Activated T-cell treated with anti-CD3 and anti-CD28 coated beads, Interleukin-2, amount 50 U/mL, for 72 hours (primary cell): Measurements from ENCODE around the gene RAB5B. TPM values are rescaled to one million over a fixed set of nuclear protein-coding genes. Genes with fewer than 3 reads are reported as not detected.
"Not testable (repeated sequence)": the region's sequence is repeated elsewhere in the genome, so short reads cannot be mapped to it uniquely, and the experiment has no call there.

Experiments
- ATAC-seq, 2 donors: fragments of 150-1000 bp; cut with Tn5 transposase; replicated peaks in 1 of 2; 2 replicates each; pipeline ENCODE4 v1.10.0; 2021; ENCODE audit warnings: moderate library complexity in 2 of 2, mild to moderate bottlenecking in 1 of 2
- DNase-seq, 2 donors: peaks; one replicate each; pipeline ENCODE4 v3.0.0; 2021 to 2022; ENCODE audit warnings: mixed read lengths in 1 of 2
- H3K27ac Mint-ChIP-seq: one replicate; pipeline ENCODE4 v1.8.0; 2022; ENCODE audit warnings: mild to moderate bottlenecking, moderate library complexity, mixed read lengths
- H3K27me3 Mint-ChIP-seq: one replicate; pipeline ENCODE4 v1.8.0; 2022; ENCODE audit warnings: low read depth, mixed read lengths
- H3K36me3 Mint-ChIP-seq, 2 donors: one replicate each; pipeline ENCODE4 v1.8.0; 2022; ENCODE audit warnings: mixed read lengths in 2 of 2, mild to moderate bottlenecking in 1 of 2; ENCODE audit not compliant: insufficient read depth in 2 of 2
- H3K4me1 Mint-ChIP-seq: one replicate; pipeline ENCODE4 v1.8.0; 2022; ENCODE audit warnings: low read depth, mixed read lengths
- H3K4me3 Mint-ChIP-seq, 2 donors: one replicate each; pipeline ENCODE4 v1.8.0; 2022; ENCODE audit warnings: mild to moderate bottlenecking in 2 of 2, mixed read lengths in 2 of 2, moderate library complexity in 2 of 2
- H3K9me3 Mint-ChIP-seq, 2 donors: one replicate each; pipeline ENCODE4 v1.8.0; 2022; ENCODE audit warnings: mixed read lengths in 2 of 2
- total RNA-seq, 2 donors: library from RNA; stranded (reverse); gene quantifications; one replicate each; pipeline ENCODE4 v1.2.3, GENCODE V29; 2022

Gene RAB5B
- total RNA-seq, 2 donors from 2014 or later = 49.4 to 56.6 TPM

DNA sequence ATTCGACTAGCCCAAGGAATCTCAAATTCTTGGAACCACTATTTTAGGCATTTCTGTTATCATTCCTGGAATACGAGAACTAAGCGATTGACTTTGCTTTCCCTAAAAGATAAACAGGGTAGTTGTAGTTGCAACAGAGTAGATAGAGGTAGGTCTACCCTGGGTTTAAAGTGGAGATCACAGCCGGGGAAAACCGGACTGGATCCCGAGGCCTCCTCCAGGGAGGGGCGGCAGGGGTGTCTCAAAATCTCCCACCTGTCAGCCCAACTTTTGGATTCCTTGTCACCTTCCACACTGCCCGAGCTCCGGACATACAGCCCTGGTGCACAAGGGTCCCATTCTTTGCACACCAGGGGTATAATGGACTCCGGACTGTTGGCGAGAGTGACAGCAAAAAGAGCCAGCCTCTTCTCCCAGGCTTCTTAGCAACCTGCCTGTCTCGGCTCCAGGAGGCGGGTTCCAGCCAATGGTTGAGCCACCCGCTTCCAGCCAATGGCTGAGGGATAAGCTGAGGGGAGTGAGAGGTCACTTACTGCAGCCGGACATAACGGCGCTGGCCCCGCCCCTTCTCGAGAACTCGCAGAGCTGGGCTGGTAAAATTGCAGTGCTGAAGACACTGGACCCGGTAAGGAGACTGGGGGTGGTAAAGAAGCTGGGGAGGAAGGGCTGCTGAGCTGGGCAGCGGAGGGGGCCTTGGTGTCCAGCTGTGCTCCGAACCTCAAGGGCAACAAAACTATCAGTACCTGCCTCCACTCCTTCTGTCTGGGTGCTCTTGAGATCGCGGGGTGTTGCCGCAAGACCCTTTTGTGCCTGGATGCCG, 23.0 kb downstream of the RAB5B start, which contains the start of gene SUOX:
Gene SUOX, plus strand, starts transcription at position 562 of the 820 bp plus-strand sequence. CDS start 4,946 bp downstream, outside the sequence.
- no peaks in the 10 kb centered on the region for H3K9me3 Mint-ChIP-seq
- peaks cover 23% of the 10 kb centered on the region for H3K4me1 Mint-ChIP-seq
- ATAC-seq = peak; percentile 88 to 92
- no peak within 1 kb of the TSS for H3K27ac Mint-ChIP-seq
- H3K27me3 Mint-ChIP-seq = no peaks in the 10 kb centered on the region
- peaks cover under 1 to 8% of the 10 kb centered on the region in 2 donors for H3K36me3 Mint-ChIP-seq
- peak; percentile 46 to 67 for DNase-seq
- peak within 1 kb of the TSS; percentile 82 to 83 for H3K4me3 Mint-ChIP-seq

DNA sequence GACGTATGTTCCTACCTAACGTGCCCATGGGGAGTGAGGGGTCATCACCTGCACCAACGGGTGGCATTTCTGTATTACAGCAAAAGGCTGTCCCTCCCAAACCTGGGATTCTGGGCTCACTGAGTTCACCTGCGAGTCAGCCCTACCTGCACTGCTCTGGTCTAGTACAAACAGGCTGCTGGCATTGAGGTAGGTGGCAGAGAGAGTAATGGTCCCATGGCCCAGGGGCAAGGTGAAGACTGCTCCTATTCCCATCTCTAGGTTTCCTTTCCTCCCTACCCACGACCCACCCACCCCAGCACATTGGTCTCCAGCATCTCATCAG, 23.6 kb downstream of the RAB5B start:
- ATAC-seq (peak; percentile 7 to 19), DNase-seq (no peak)
- Mint-ChIP-seq H3K27ac (no peak overlapping the region), H3K9me3 (no peaks in the 10 kb centered on the region), H3K27me3 (no peaks in the 10 kb centered on the region), H3K36me3 (peaks cover 0 to 4% of the 10 kb centered on the region in 2 donors), H3K4me3 (peak overlapping the region; percentile 82 to 83), H3K4me1 (peaks cover 23% of the 10 kb centered on the region)

DNA sequence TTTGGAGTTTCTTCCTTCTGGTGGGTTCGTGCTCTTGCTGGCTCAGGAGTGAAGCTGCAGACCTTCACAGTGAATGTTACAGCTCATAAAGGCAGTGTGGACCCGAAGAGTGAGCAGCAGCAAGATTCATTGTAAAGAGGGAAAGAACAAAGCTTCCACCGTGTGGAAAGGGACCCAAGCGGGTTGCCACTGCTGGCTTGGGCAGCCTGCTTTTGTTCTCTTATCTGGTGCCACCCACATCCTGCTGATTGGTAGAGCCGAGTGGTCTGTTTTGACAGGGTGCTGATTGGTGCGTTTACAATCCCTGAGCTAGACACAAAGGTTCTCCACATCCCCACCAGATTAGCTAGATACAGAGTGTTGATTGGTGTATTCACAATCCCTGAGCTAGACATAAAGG, 25.6 kb downstream of the RAB5B start:
- H3K36me3 Mint-ChIP-seq, H3K27ac Mint-ChIP-seq, DNase-seq, H3K4me3 Mint-ChIP-seq, ATAC-seq, H3K27me3 Mint-ChIP-seq, H3K9me3 Mint-ChIP-seq: not testable (repeated sequence)
- H3K4me1 Mint-ChIP-seq = peaks cover 23% of the 10 kb centered on the region

DNA sequence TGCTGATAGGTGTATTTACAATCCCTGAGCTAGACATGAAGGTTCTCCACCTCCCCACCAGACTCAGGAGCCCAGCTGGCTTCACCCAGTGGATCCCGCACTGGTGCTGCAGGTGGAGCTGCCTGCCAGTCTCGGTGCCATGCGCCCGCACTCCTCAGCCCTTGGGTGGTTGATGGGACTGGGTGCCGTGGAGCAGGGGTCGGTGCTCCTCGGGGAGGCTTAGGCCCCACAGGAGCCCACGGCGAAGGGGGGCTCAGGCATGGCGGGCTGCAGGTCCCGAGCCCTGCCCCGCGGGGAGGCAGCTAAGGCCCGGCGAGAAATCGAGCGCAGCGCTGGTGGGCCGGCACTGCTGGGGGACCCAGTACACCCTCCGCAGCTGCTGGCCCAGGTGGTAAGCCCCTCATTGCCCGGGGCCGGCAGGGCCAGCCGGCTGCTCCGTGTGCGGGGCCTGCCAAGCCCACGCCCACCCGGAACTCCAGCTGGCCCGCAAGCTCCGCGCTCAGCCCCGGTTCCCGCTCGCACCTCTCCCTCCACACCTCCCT, 26.2 kb downstream of the RAB5B start:
- not testable (repeated sequence) for ATAC-seq, H3K4me3 Mint-ChIP-seq, H3K27ac Mint-ChIP-seq, H3K36me3 Mint-ChIP-seq, DNase-seq, H3K27me3 Mint-ChIP-seq, H3K9me3 Mint-ChIP-seq
- H3K4me1 Mint-ChIP-seq = peaks cover 23% of the 10 kb centered on the region

DNA sequence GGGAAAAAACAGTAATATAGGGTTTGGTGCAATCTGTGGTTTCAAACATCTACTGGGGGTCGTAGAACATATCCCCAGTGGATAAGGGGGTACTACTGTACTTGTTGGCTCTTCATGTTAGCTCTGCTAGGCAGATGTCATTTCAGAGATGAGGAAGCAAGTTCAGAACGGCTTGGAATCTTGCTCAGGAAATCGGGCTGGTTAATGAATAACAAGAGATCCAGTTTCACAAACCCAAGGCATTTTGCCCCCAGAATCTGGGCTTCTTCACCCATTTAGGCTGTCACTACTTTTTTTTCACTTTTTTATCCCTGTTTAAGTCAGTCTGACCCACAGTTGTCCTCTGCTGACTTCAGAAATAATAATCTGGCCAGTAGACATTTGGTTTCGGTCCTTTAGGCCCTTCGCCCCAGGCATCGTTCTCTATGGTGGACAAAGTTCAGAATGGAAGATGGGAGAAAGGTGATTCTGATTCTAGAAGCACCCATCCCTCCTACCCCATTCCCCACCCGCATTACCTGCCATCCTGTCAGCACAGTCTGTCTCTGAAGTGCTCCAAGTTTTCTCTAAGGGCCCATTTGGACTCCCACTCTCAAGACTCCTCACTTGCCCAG, 27.7 kb downstream of the RAB5B start:
- Mint-ChIP-seq H3K27ac (no peak overlapping the region), H3K4me1 (peaks cover 16% of the 10 kb centered on the region), H3K27me3 (no peaks in the 10 kb centered on the region), H3K9me3 (no peaks in the 10 kb centered on the region), H3K4me3 (no peak overlapping the region), H3K36me3 (peaks cover 0 to 7% of the 10 kb centered on the region in 2 donors)
- DNase-seq (no peak), ATAC-seq (no peak)

DNA sequence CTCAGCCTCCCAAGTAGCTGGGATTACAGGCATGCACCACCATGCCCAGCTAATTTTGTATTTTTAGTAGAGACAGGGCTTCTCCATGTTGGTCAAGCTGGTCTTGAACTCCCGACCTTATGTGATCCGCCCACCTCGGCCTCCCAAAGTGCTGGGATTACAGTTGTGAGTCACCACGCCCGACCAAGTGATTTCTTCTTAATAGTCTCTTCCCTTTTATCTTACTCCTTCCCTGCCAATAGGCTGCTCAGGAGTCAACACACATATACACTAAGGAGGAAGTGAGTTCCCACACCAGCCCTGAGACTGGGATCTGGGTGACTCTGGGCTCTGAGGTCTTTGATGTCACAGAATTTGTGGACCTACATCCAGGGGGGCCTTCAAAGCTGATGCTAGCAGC, 29.5 kb downstream of the RAB5B start:
- ATAC-seq, H3K27ac Mint-ChIP-seq, H3K27me3 Mint-ChIP-seq, H3K36me3 Mint-ChIP-seq, DNase-seq, H3K4me3 Mint-ChIP-seq, H3K9me3 Mint-ChIP-seq: not testable (repeated sequence)
- H3K4me1 Mint-ChIP-seq = peaks cover 19% of the 10 kb centered on the region

DNA sequence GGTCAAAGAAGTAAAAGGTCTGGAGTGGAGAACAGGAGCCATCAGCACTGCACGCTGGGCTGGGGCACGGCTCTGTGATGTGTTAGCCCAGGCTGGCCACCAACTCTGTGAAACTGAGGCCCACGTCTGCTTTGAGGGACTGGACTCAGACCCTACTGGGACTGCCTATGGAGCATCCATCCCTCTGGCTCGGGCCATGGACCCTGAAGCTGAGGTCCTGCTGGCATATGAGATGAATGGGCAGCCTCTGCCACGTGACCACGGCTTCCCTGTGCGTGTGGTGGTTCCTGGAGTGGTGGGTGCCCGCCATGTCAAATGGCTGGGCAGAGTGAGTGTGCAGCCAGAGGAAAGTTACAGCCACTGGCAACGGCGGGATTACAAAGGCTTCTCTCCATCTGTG, 30.3 kb downstream of the RAB5B start:
- no peaks in the 10 kb centered on the region for H3K27me3 Mint-ChIP-seq
- no peak overlapping the region for H3K4me3 Mint-ChIP-seq
- peaks cover 26% of the 10 kb centered on the region for H3K4me1 Mint-ChIP-seq
- H3K36me3 Mint-ChIP-seq = peaks cover 2 to 6% of the 10 kb centered on the region in 2 donors
- no peaks in the 10 kb centered on the region for H3K9me3 Mint-ChIP-seq
- ATAC-seq = no peak
- no peak for DNase-seq
- H3K27ac Mint-ChIP-seq = no peak overlapping the region

DNA sequence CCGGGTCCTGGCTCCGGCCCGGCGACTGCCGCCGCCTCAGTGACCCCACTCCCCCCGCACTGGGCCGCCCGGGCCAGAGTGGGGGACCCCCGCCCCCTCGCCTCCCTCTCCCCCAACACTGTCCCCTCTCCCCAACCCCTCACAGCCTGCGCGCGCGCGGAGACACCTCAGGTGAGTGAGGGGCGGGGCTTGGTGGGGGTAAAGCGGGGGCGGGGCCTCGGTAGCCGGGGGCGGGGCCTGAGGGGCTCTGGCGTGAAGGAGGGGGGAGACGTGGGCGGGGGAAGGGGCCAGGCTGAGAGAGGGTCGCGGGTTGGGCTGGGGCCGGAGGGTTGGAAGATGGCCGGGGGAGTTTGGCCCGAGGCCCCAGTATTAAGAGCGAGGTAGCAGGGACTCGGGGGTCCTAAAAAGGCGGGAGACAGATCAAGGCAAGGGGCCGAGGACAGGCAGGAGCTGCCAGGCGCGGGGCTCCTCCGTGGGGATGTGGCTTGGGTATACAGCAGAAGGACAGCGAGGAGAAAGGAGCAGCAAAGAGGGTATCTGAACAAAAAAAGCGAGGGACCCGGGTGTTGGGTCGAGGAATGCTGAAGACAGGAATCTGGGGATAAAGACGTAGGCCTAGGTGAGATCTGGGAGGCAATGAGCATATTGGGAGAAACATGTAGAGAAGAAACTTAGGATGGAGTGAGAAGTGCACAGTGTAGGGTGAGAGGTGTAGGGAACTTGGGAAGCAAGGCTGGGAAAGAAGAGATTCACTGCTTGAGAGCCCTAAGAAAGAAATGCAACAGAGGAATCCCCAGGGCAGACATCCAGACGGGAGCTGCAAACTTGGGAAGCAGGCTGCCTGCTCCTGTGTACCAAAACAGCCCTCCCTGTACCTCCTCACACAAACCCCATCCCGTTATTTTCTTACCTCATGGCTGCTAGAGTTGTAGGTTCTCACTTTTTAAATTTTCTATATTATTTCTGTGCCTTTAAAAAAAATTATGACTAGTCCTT, 34.0 kb downstream of the RAB5B start:
- Mint-ChIP-seq H3K36me3 (peaks cover 2 to 6% of the 10 kb centered on the region in 2 donors), H3K27me3 (no peaks in the 10 kb centered on the region), H3K4me1 (peaks cover 44% of the 10 kb centered on the region), H3K9me3 (no peaks in the 10 kb centered on the region), H3K4me3 (peak overlapping the region; percentile 83 to 85), H3K27ac (peak overlapping the region; percentile 59)
- DNase-seq (peak; percentile 73 to 75), ATAC-seq (peak; percentile 80 to 81)

DNA sequence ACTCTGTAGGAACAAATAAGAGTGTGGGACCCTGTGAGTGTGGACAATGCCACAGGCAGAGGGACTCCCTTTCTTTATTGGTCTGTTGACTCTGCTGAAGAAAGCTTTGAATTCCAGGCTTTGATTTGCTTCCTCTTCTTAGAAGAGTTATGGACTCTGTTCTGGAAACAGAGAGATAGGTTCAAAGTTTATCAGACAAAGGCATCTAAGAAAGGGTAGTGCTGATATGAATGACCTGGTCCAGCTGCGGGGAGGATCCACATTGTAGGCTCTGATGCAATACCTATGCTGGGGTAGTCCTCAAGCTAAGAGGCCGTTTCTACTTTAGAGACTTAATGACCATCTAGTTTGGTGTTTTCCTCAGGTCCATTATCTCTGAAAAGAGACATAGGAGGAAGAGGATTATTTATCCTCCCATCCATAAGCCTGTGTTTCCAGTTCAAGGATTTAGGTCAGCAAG, 36.3 kb downstream of the RAB5B start:
- H3K27ac Mint-ChIP-seq = no peak overlapping the region
- H3K9me3 Mint-ChIP-seq = no peaks in the 10 kb centered on the region
- ATAC-seq (no peak), DNase-seq (no peak)
- H3K4me3 Mint-ChIP-seq = peak overlapping the region in 1 of 2 donors; percentile 5
- no peaks in the 10 kb centered on the region for H3K27me3 Mint-ChIP-seq
- H3K4me1 Mint-ChIP-seq = peaks cover 44% of the 10 kb centered on the region
- peaks cover 0 to 2% of the 10 kb centered on the region in 2 donors for H3K36me3 Mint-ChIP-seq

- no peak for DNase-seq
Measured at GRCh38 chr12:56011509-56012090, 37.7 kb downstream of the RAB5B start.

DNA sequence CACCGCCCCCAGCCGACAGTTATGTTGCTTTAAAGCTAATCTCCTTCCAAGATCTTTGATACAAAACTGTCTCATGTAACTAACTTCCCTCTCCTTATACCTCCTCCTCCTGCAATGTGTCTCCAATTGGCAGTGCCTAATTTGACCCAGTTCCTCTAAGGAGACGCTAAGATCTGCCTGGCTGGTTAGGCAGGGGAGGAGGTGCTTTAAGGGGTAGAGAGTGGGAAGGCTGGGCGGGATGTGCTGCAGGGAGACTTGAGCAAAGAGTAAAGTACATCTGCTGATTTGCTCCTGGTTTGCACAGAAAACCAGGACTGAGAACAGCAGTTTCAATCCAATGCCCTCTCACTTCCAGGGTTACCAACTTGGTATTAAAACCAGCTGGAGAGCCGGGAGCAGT, 39.6 kb downstream of the RAB5B start:
- Mint-ChIP-seq H3K27me3 (no peaks in the 10 kb centered on the region), H3K4me3 (no peak overlapping the region), H3K9me3 (no peaks in the 10 kb centered on the region), H3K27ac (no peak overlapping the region), H3K36me3 (peaks cover 0 to 2% of the 10 kb centered on the region in 2 donors), H3K4me1 (peaks cover 44% of the 10 kb centered on the region)
- no peak for ATAC-seq
- DNase-seq = no peak

More at GRCh38 chr12:56011509-56012090, 37.7 kb downstream of the RAB5B start:
- Mint-ChIP-seq H3K27me3 (no peaks in the 10 kb centered on the region), H3K36me3 (peaks cover 0 to 2% of the 10 kb centered on the region in 2 donors), H3K27ac (no peak overlapping the region), H3K9me3 (no peaks in the 10 kb centered on the region), H3K4me1 (peaks cover 58% of the 10 kb centered on the region), H3K4me3 (no peak overlapping the region)
- ATAC-seq = no peak

DNA sequence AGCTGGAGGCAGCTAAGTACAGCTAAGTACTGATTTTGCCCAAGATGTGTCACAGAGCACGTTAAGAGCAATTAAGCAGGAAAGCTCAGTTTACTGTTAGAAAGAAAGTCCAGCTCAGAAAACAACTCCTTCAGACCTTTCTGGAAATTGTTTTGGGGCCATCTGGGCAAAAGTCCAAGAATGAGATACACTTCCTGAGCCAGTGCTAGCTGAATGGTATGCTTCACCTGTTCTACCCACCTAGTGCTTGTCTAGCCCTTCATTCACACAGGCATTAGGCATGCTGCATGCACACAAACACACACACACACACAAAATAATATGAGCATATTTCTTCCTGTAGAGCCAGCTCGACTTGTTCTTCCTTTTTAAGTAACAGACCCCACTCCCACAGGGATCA, 40.3 kb downstream of the RAB5B start:
- H3K4me1 Mint-ChIP-seq = peaks cover 37% of the 10 kb centered on the region
- no peak for ATAC-seq
- no peak overlapping the region for H3K27ac Mint-ChIP-seq
- no peak overlapping the region for H3K4me3 Mint-ChIP-seq
- H3K9me3 Mint-ChIP-seq = no peaks in the 10 kb centered on the region
- DNase-seq = no peak
- H3K27me3 Mint-ChIP-seq = no peaks in the 10 kb centered on the region
- H3K36me3 Mint-ChIP-seq = no peaks in the 10 kb centered on the region
